Activated CD8-positive, alpha-beta memory T cell treated with anti-CD3 and anti-CD28 coated beads, Interleukin-2, amount 50 U/mL, for 24 hours (primary cell): ENCODE measurements around the gene MINDY4.

Source experiments
- DNase-seq: peaks from one replicate; pipeline ENCODE4 v3.0.0-alpha.2; 2020; ENCODE audit errors: extremely low read depth

Gene MINDY4

GRCh38 chr7:30835396-30835915 lies 64.2 kb downstream of the MINDY4 start:
- DNase-seq = no peak

- DNase-seq = no peak
These were observed 65.8 kb downstream of the MINDY4 start for GRCh38 chr7:30836991-30837390.

GRCh38 chr7:30837581-30837980 lies 66.4 kb downstream of the MINDY4 start:
- no peak for DNase-seq

GRCh38 chr7:30838008-30838407 lies 66.8 kb downstream of the MINDY4 start:
- DNase-seq = no peak

- no peak for DNase-seq
These were observed 69.2 kb downstream of the MINDY4 start for GRCh38 chr7:30840141-30841024.

- DNase-seq = no peak
These were observed 70.0 kb downstream of the MINDY4 start for GRCh38 chr7:30841025-30841735.

GRCh38 chr7:30841801-30842541 lies 70.8 kb downstream of the MINDY4 start:
- DNase-seq = no peak

GRCh38 chr7:30842542-30843451 lies 71.6 kb downstream of the MINDY4 start:
- no peak for DNase-seq

GRCh38 chr7:30843741-30844482 lies 72.7 kb downstream of the MINDY4 start:
- DNase-seq = no peak

GRCh38 chr7:30844483-30844874 lies 73.3 kb downstream of the MINDY4 start:
- DNase-seq = no peak

GRCh38 chr7:30844916-30845315 lies 73.7 kb downstream of the MINDY4 start:
- no peak for DNase-seq

GRCh38 chr7:30845426-30846135 lies 74.4 kb downstream of the MINDY4 start:
- DNase-seq = no peak

- no peak for DNase-seq
These were observed 75.2 kb downstream of the MINDY4 start for GRCh38 chr7:30846378-30846777.

GRCh38 chr7:30848121-30848855 lies 77.1 kb downstream of the MINDY4 start:
- DNase-seq = no peak

- DNase-seq = no peak
These were observed 78.3 kb downstream of the MINDY4 start for GRCh38 chr7:30849565-30849964.

- DNase-seq = no peak
These were observed 79.2 kb downstream of the MINDY4 start for GRCh38 chr7:30850426-30850825.

GRCh38 chr7:30851651-30852307 lies 80.6 kb downstream of the MINDY4 start:
- DNase-seq = no peak

GRCh38 chr7:30852308-30852684 lies 81.1 kb downstream of the MINDY4 start:
- no peak for DNase-seq
